Stimulated activated naive B cell treated with anti-CD40 and anti-IgM and Interleukin-4, amounts not matched to agents 10 μg/mL and 1 μg/mL and 100 μg/mL, for 72 hours (primary cell): Measurements from ENCODE around the gene CHEK2.
A peak's percentile ranks its signal among the peaks of the same experiment; 100 is the strongest.
"Not testable (repeated sequence)": the region's sequence is repeated elsewhere in the genome, so short reads cannot be mapped to it uniquely, and the experiment has no call there.

Experiments
- ATAC-seq, 2 donors: fragments of 150-1000 bp; cut with Tn5 transposase; replicated peaks; 2 replicates each; pipeline ENCODE4 v1.10.0; 2021; ENCODE audit warnings: moderate library complexity in 1 of 2
- DNase-seq: peaks from one replicate; pipeline ENCODE4 v3.0.0; 2021
- H3K27ac Mint-ChIP-seq: one replicate; pipeline ENCODE4 v1.8.0; 2022; ENCODE audit warnings: mild to moderate bottlenecking, mixed read lengths
- H3K27me3 Mint-ChIP-seq, 2 donors: one replicate each; pipeline ENCODE4 v1.8.0; 2022; ENCODE audit warnings: mixed read lengths in 2 of 2
- H3K36me3 Mint-ChIP-seq, 2 donors: one replicate each; pipeline ENCODE4 v1.8.0; 2022; ENCODE audit warnings: mixed read lengths in 2 of 2, mild to moderate bottlenecking in 1 of 2
- H3K4me1 Mint-ChIP-seq, 2 donors: one replicate each; pipeline ENCODE4 v1.8.0; 2022; ENCODE audit warnings: mixed read lengths in 2 of 2, mild to moderate bottlenecking in 1 of 2
- H3K4me3 Mint-ChIP-seq, 2 donors: one replicate each; pipeline ENCODE4 v1.8.0; 2022; ENCODE audit warnings: mild to moderate bottlenecking in 2 of 2, mixed read lengths in 2 of 2, moderate library complexity in 1 of 2
- H3K9me3 Mint-ChIP-seq, 2 donors: one replicate each; pipeline ENCODE4 v1.8.0; 2022; ENCODE audit warnings: mixed read lengths in 2 of 2, mild to moderate bottlenecking in 1 of 2

The CHEK2 gene

GRCh38 chr22:28766628-28767027 is 25.0 kb upstream of the CHEK2 start:
- Mint-ChIP-seq H3K4me1 (peaks cover under 1% of the 10 kb centered on the region in 2 donors), H3K9me3 (peaks cover 2 to 5% of the 10 kb centered on the region in 2 donors), H3K4me3 (no peak overlapping the region), H3K27ac (no peak overlapping the region), H3K36me3 (no peaks in the 10 kb centered on the region), H3K27me3 (no peaks in the 10 kb centered on the region)
- no peak for ATAC-seq
- no peak for DNase-seq

- not testable (repeated sequence) for ATAC-seq, H3K9me3 Mint-ChIP-seq, DNase-seq, H3K36me3 Mint-ChIP-seq, H3K27me3 Mint-ChIP-seq, H3K4me3 Mint-ChIP-seq
- Mint-ChIP-seq H3K27ac (peak overlapping the region; percentile 22), H3K4me1 (peaks cover 13 to 22% of the 10 kb centered on the region in 2 donors)
Measured at GRCh38 chr22:28762000-28762399, 20.4 kb upstream of the CHEK2 start.

GRCh38 chr22:28761449-28761755 is 19.8 kb upstream of the CHEK2 start:
- ATAC-seq = no peak
- peaks cover 13 to 22% of the 10 kb centered on the region in 2 donors for H3K4me1 Mint-ChIP-seq
- H3K36me3 Mint-ChIP-seq = peaks cover 3 to 4% of the 10 kb centered on the region in 2 donors
- H3K4me3 Mint-ChIP-seq = no peak overlapping the region
- H3K9me3 Mint-ChIP-seq = no peaks in the 10 kb centered on the region
- H3K27ac Mint-ChIP-seq = no peak overlapping the region
- DNase-seq = no peak
- H3K27me3 Mint-ChIP-seq = no peaks in the 10 kb centered on the region

- ATAC-seq = peak; percentile 27 to 38
- Mint-ChIP-seq H3K4me1 (peaks cover 13 to 22% of the 10 kb centered on the region in 2 donors), H3K27ac (peak overlapping the region; percentile 4), H3K4me3 (peak overlapping the region; percentile 20 to 25), H3K9me3 (no peaks in the 10 kb centered on the region), H3K27me3 (no peaks in the 10 kb centered on the region), H3K36me3 (peaks cover 5 to 9% of the 10 kb centered on the region in 2 donors)
- DNase-seq = no peak
Measured at GRCh38 chr22:28759861-28760560, 18.4 kb upstream of the CHEK2 start.

- H3K4me3 Mint-ChIP-seq, H3K27me3 Mint-ChIP-seq: not testable (repeated sequence)
Measured at GRCh38 chr22:28754512-28754911, 12.9 kb upstream of the CHEK2 start.

GRCh38 chr22:28750471-28750881 is 8.9 kb upstream of the CHEK2 start:
- Mint-ChIP-seq H3K27ac (no peak overlapping the region), H3K36me3 (peaks cover 30 to 46% of the 10 kb centered on the region in 2 donors)

More at GRCh38 chr22:28754512-28754911, 12.9 kb upstream of the CHEK2 start:
- not testable (repeated sequence) for H3K27ac Mint-ChIP-seq, H3K9me3 Mint-ChIP-seq, ATAC-seq, DNase-seq, H3K4me1 Mint-ChIP-seq
- H3K36me3 Mint-ChIP-seq = peaks cover 18 to 28% of the 10 kb centered on the region in 2 donors

GRCh38 chr22:28743852-28744251 is 2.2 kb upstream of the CHEK2 start:
- H3K4me1 Mint-ChIP-seq = peaks cover 13 to 23% of the 10 kb centered on the region in 2 donors
- no peaks in the 10 kb centered on the region for H3K27me3 Mint-ChIP-seq
- DNase-seq (no peak), ATAC-seq (no peak)
- H3K27ac Mint-ChIP-seq = no peak overlapping the region
- H3K4me3 Mint-ChIP-seq = no peak overlapping the region
- H3K36me3 Mint-ChIP-seq = peaks cover 16 to 35% of the 10 kb centered on the region in 2 donors
- no peaks in the 10 kb centered on the region for H3K9me3 Mint-ChIP-seq

More at GRCh38 chr22:28750471-28750881, 8.9 kb upstream of the CHEK2 start:
- Mint-ChIP-seq H3K4me3 (no peak overlapping the region), H3K4me1 (peaks cover 4 to 8% of the 10 kb centered on the region in 2 donors), H3K9me3 (no peaks in the 10 kb centered on the region), H3K27me3 (no peaks in the 10 kb centered on the region)
- DNase-seq = no peak
- ATAC-seq = no peak

GRCh38 chr22:28742562-28742962 is 942 bp upstream of the CHEK2 start:
- Mint-ChIP-seq H3K36me3 (peaks cover 14 to 31% of the 10 kb centered on the region in 2 donors), H3K4me1 (peaks cover 13 to 22% of the 10 kb centered on the region in 2 donors), H3K27ac (peak overlapping the region; percentile 95), H3K27me3 (no peaks in the 10 kb centered on the region), H3K4me3 (peak overlapping the region; percentile 85 to 87), H3K9me3 (no peaks in the 10 kb centered on the region)
- DNase-seq (no peak), ATAC-seq (no peak)

- ATAC-seq (no peak), DNase-seq (no peak)
- Mint-ChIP-seq H3K27me3 (no peaks in the 10 kb centered on the region), H3K4me3 (peak overlapping the region; percentile 85 to 87), H3K4me1 (peaks cover 13 to 22% of the 10 kb centered on the region in 2 donors), H3K36me3 (peaks cover 10 to 22% of the 10 kb centered on the region in 2 donors), H3K27ac (peak overlapping the region; percentile 95), H3K9me3 (no peaks in the 10 kb centered on the region)
Measured at GRCh38 chr22:28741200-28741784, 328 bp downstream of the CHEK2 start.

- DNase-seq, H3K9me3 Mint-ChIP-seq, H3K27ac Mint-ChIP-seq: not testable (repeated sequence)
Measured at GRCh38 chr22:28738876-28739275, 2.7 kb downstream of the CHEK2 start.

GRCh38 chr22:28737701-28738100 is 3.9 kb downstream of the CHEK2 start:
- peaks cover 13 to 21% of the 10 kb centered on the region in 2 donors for H3K36me3 Mint-ChIP-seq
- H3K9me3 Mint-ChIP-seq = no peaks in the 10 kb centered on the region
- no peak for ATAC-seq
- H3K4me3 Mint-ChIP-seq = no peak overlapping the region
- no peak for DNase-seq
- H3K4me1 Mint-ChIP-seq = peaks cover 9% of the 10 kb centered on the region in 2 donors
- H3K27ac Mint-ChIP-seq = no peak overlapping the region
- no peaks in the 10 kb centered on the region for H3K27me3 Mint-ChIP-seq

More at GRCh38 chr22:28738876-28739275, 2.7 kb downstream of the CHEK2 start:
- H3K36me3 Mint-ChIP-seq = peaks cover 11 to 16% of the 10 kb centered on the region in 2 donors
- not testable (repeated sequence) for H3K27me3 Mint-ChIP-seq, ATAC-seq, H3K4me3 Mint-ChIP-seq
- peaks cover 13 to 21% of the 10 kb centered on the region in 2 donors for H3K4me1 Mint-ChIP-seq

- H3K27me3 Mint-ChIP-seq = no peaks in the 10 kb centered on the region
- H3K4me1 Mint-ChIP-seq = peaks cover 4% of the 10 kb centered on the region in 2 donors
- no peak overlapping the region for H3K4me3 Mint-ChIP-seq
- H3K27ac Mint-ChIP-seq = peak overlapping the region; percentile 62
- H3K36me3 Mint-ChIP-seq = peaks cover 13 to 19% of the 10 kb centered on the region in 2 donors
- DNase-seq (no peak), ATAC-seq (no peak)
- H3K9me3 Mint-ChIP-seq = no peaks in the 10 kb centered on the region
Measured at GRCh38 chr22:28736301-28737155, 5.1 kb downstream of the CHEK2 start.

GRCh38 chr22:28734393-28734792 is 7.2 kb downstream of the CHEK2 start:
- Mint-ChIP-seq H3K4me1 (peaks cover 4 to 6% of the 10 kb centered on the region in 2 donors), H3K27me3 (no peaks in the 10 kb centered on the region), H3K27ac (no peak overlapping the region), H3K4me3 (no peak overlapping the region), H3K9me3 (no peaks in the 10 kb centered on the region), H3K36me3 (peaks cover 15 to 25% of the 10 kb centered on the region in 2 donors)
- no peak for DNase-seq
- no peak for ATAC-seq

GRCh38 chr22:28730179-28730578 is 11.4 kb downstream of the CHEK2 start:
- Mint-ChIP-seq H3K9me3 (no peaks in the 10 kb centered on the region), H3K4me3 (peak overlapping the region in 1 of 2 donors; percentile 33), H3K36me3 (peaks cover 26 to 40% of the 10 kb centered on the region in 2 donors), H3K27ac (peak overlapping the region; percentile 93), H3K27me3 (no peaks in the 10 kb centered on the region), H3K4me1 (peaks cover 8 to 17% of the 10 kb centered on the region in 2 donors)
- no peak for ATAC-seq
- DNase-seq = no peak
